ENCODE data around the gene GORASP2. TPM values are rescaled to one million over a fixed set of nuclear protein-coding genes. Genes with fewer than 3 reads are reported as not detected.
A peak's percentile ranks its signal among the peaks of the same experiment; 100 is the strongest.

Gene GORASP2
- total and polyA plus RNA-seq, 2 of the 8 experiments (the other 6 are each of a cell fraction or from before 2014, with no cell fraction given), result 86.8 to 214 TPM

DNA sequence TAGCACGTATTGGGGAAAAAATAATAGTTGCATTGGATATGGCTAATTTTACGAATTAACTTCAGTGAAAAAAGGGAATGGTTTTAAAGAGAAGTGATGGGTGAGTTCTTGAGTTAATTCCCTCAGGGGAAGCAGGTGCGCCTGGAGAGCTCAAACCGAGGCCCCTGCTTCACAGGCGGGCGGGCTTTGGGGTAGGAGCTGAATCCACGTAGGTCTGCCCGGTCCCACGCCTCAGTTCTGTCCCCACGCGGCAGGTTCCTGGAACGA lies 44.1 kb downstream of the GORASP2 start:
- TF ChIP-seq CREB1 (IDR thresholded peaks at IDR 0.05) (0 out of 2 replicates have a peak, but pooled peaks have one; percentile 38), TEAD4 (IDR thresholded peaks at IDR 0.05; ENCODE audit: low read depth, low read length) (0 out of 2 replicates have a peak, but pooled peaks have one; percentile 2), SUZ12 (IDR thresholded peaks at IDR 0.05; ENCODE audit: low read length) (no peak), SAP30 (IDR thresholded peaks at IDR 0.05; ENCODE audit: insufficient read depth, insufficient replicate concordance, low read length) (no peak), HDAC2 (IDR thresholded peaks at IDR 0.05; ENCODE audit: borderline replicate concordance in 1 of 2, low read depth in 2 of 2, low read length in 2 of 2) (no peak), USF2 (IDR thresholded peaks at IDR 0.05; ENCODE audit: low read length) (no peak), ASH2L (IDR thresholded peaks at IDR 0.05; ENCODE audit: low read length) (peak; percentile 16), PHF8 (conservative IDR thresholded peaks at IDR 0.05; ENCODE audit: low read depth, low read length) (peak; percentile 45; the same call in 1 of the 2 replicates)
- Histone ChIP-seq H3K27me3 (replicated peaks in 1 of 4; ENCODE audit: control insufficient read depth in 3 of 4, extremely low read depth in 1 of 4, insufficient read depth in 3 of 4, low read length in 3 of 4) (no peaks in the 10 kb centered on the region), H3K79me1 (ENCODE audit: low read depth, low read length) (no peaks in the 10 kb centered on the region), H2BK15ac (ENCODE audit: low read length) (no peak overlapping the region), H3K23ac (ENCODE audit: insufficient read length) (no peak overlapping the region), H3K18ac (ENCODE audit: extremely low read depth, low read length) (no peak overlapping the region; the same call in 1 of the 2 replicates), H3K4me2 (ENCODE audit: insufficient read depth in 1 of 2, low read depth in 2 of 2, low read length in 2 of 2) (peak overlapping the region; percentile 34 to 79), H3K4me1 (replicated peaks in 1 of 4; ENCODE audit: control insufficient read depth in 3 of 4, insufficient read depth in 4 of 4, low read length in 3 of 4) (peaks cover 0 to 10% (median 3%) of the 10 kb centered on the region in 4 experiments; a peak in 6 of 7 replicates), H3K79me2 (ENCODE audit: control insufficient read depth in 1 of 2, insufficient read depth in 2 of 2, low read length in 2 of 2) (no peaks in the 10 kb centered on the region), H2BK5ac (ENCODE audit: low read depth, low read length) (no peak overlapping the region), H3K23me2 (ENCODE audit: low read depth, low read length) (no peaks in the 10 kb centered on the region; the same call in 1 of the 2 replicates), H3K27ac (ENCODE audit: low read depth, low read length) (no peak overlapping the region; the same call in 1 of the 2 replicates), H2AK5ac (ENCODE audit: low read depth, low read length) (no peak overlapping the region), H4K8ac (ENCODE audit: extremely low read depth, insufficient read depth, low read length) (peak overlapping the region; percentile 87; the same call in 1 of the 2 replicates), H4K91ac (replicated peaks; ENCODE audit: insufficient read length, low read length) (peak overlapping the region; percentile 67), H4K5ac (ENCODE audit: insufficient read length, low read depth, low read length) (peak overlapping the region; percentile 47), H4K20me1 (replicated peaks in 1 of 2; ENCODE audit: control insufficient read depth in 1 of 2, insufficient read depth in 2 of 2, low read length in 2 of 2) (no peaks in the 10 kb centered on the region), H3K14ac (ENCODE audit: insufficient read length) (no peak overlapping the region), H3K9me3 (ENCODE audit: insufficient read depth in 2 of 2, low read depth in 1 of 2, low read length in 1 of 2) (no peaks in the 10 kb centered on the region), H3K56ac (replicated peaks; ENCODE audit: insufficient read length, low read depth, low read length) (no peak overlapping the region), H2BK12ac (ENCODE audit: low read depth, low read length) (no peak overlapping the region), H3K4ac (replicated peaks; ENCODE audit: insufficient read length, low read depth, low read length) (no peak overlapping the region), H2AFZ (ENCODE audit: low read length) (no peak overlapping the region), H3K4me3 (ENCODE audit: extremely low read depth in 1 of 4, insufficient read depth in 2 of 4, low read depth in 3 of 4, low read length in 4 of 4) (peak overlapping the region in 3 of 4 experiments; percentile 24 to 58 (median 24); a peak in 4 of 8 replicates), H3K36me3 (ENCODE audit: control insufficient read depth in 2 of 4, insufficient read depth in 4 of 4, low read length in 3 of 4) (0 out of 8 replicates have a peak, but pooled peaks cover 0 to 1% (median 0%) of the 10 kb centered on the region in 4 experiments), H2BK20ac (ENCODE audit: low read length) (no peak overlapping the region), H3K9ac (replicated peaks in 1 of 4; ENCODE audit: extremely low read depth in 1 of 4, low read depth in 3 of 4, low read length in 3 of 4) (no peak overlapping the region), H2BK120ac (replicated peaks; ENCODE audit: low read depth, low read length) (no peak overlapping the region)
- ChIA-PET POLR2A (ENCODE audit: partially characterized antibody) (interaction anchor here (0.9 to 4.5 kb wide), 5 partner anchors 35 to 549 kb away, joined by 3 to 18 read pairs (median 5); partner anchors contain the start of genes CYBRD1, DCAF17 and METTL8), CTCF (ENCODE audit: partially characterized antibody) (interaction anchor here (0.6 to 6.0 kb wide), 24 partner anchors 9 to 599 kb away, joined by 3 to 49 read pairs (median 4); no protein-coding TSS in a partner anchor)
- FAIRE-seq (no peak), DNase-seq (ENCODE audit: low read depth in 1 of 2, low spot score in 2 of 2) (no peak)
- 30% methylated on average over 12 of the region's 12 CpGs; no CpG with 5 or more reads in 1 of the 2 experiments for WGBS, 2 experiments (ENCODE audit: extremely low coverage in 1 of 2, insufficient coverage in 1 of 2, insufficient read length in 1 of 2, insufficient replicate concordance in 2 of 2, low coverage in 1 of 2, low lambda C conversion rate in 2 of 2, missing lambda C conversion rate in 1 of 2)

Data from H1 (cell line).